ENCODE data around the gene RP2.

Gene RP2

DNA sequence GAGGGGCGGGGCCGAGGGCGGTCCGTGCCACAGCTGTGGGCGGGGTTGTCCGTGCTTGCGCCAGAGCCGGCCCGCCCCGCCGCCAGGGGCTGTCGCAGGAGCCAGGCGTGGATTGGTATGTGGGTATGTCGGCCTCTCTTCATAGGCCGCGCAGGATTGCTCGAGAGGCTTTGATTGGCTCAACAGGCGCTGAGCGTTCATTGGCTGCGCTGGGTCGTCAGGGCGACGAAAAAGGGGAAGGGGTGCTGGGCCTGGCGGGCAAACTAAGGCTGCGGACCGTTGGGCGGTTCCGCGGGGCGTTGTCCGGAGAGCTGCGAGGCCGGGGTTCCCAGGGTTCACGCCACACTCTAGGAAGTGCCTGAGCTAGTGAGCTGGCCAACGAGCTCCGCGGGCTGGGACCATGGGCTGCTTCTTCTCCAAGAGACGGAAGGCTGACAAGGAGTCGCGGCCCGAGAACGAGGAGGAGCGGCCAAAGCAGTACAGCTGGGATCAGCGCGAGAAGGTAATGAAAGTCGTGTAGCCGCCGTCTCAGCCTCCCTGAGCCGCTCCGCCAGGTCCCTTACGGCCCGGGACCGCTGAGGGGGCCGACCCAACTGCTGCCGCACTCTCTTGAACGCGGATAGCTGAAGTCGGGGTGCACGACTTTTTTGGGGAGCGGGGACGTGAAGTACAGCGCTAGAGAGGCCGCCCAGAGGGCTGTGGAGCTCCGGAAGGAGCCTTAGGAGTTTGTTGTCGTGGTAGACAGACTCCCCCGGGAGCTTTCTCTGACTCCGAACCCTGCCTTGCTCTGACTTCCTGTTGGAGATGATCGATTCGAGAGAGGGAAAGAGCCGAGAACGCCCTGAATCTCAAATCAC is at the start of gene RP2:
Gene RP2 (plus strand): TSS at position 343 of the 857 bp plus-strand sequence. CDS start 58 bp downstream, at position 401.
- TF ChIP-seq, protein P1, sequence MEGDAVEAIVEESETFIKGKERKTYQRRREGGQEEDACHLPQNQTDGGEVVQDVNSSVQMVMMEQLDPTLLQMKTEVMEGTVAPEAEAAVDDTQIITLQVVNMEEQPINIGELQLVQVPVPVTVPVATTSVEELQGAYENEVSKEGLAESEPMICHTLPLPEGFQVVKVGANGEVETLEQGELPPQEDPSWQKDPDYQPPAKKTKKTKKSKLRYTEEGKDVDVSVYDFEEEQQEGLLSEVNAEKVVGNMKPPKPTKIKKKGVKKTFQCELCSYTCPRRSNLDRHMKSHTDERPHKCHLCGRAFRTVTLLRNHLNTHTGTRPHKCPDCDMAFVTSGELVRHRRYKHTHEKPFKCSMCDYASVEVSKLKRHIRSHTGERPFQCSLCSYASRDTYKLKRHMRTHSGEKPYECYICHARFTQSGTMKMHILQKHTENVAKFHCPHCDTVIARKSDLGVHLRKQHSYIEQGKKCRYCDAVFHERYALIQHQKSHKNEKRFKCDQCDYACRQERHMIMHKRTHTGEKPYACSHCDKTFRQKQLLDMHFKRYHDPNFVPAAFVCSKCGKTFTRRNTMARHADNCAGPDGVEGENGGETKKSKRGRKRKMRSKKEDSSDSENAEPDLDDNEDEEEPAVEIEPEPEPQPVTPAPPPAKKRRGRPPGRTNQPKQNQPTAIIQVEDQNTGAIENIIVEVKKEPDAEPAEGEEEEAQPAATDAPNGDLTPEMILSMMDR (IDR thresholded peaks at IDR 0.05; ENCODE audit: low read depth, low read length), result no peak
- H3K4me3 ChIP-seq (ENCODE audit: low read depth, low read length), result peak within 1 kb of the TSS; percentile 80

DNA sequence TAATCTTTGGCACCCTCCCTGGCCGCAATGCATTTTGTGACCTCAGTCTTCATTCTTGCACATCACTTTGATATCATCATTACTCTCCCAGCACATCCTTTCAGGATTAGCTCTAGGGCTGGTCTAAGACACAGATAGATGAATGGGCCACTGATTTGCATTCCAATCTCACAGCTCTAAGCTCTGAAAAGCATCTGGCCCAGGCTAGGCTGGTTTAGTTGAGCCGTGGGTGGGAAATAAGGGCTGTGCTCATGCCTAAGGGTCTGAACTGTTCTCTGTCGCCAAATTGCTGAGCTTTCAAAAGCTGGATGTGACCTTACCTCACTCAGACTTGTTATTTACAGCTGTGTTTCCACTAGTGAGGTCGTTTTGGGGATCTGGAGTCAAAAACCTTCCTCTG is 47.9 kb upstream of the RP2 start:
- TF ChIP-seq, protein P1 (IDR thresholded peaks at IDR 0.05; ENCODE audit: low read depth, low read length), result no peak
- H3K4me3 ChIP-seq (ENCODE audit: low read depth, low read length), result no peak overlapping the region

DNA sequence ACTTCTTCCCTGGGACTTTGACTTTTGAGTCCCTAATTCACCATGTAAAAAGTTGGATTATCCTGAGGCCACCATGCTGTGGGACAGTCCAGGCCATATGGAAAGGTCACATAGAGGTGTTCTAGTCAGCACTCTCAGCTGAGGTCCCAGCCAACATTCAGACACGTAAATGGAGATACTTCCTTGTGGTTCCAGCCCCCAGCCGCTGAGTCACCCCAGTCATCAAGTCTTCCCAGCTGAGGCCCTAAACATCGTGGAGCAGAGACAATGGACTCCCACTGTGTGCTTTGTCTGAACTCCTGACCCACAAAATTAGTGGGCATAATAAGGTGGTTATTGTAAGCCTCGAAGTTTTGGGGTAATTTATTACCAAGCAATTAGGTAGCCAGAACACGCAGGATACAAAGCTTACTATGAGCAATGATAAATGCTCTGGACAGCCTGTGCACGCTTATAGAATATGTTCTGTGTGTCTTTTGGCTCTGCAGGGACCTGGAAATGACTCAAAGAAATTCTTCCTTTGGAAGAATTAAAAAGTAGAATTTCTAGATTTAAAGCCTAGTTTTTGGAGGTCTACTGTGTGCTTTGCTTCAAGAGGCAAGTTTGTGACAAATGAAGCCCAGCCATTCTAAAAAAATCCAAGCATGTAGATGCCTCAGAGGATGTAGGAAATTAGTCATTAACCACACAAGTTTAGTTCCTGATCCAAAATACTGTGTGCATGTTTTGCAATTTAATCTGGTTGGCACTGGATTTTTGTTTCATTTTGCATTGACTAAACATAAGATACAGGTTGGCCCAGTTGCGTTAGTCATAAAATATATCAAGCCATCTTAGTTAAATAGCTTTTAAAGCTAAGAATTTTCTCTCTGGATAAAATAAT is 44.7 kb upstream of the RP2 start:
- H3K4me3 ChIP-seq (ENCODE audit: low read depth, low read length), result peak overlapping the region; percentile 20; the same call in 1 of the 2 replicates
- TF ChIP-seq, protein P1 (IDR thresholded peaks at IDR 0.05; ENCODE audit: low read depth, low read length), result no peak

DNA sequence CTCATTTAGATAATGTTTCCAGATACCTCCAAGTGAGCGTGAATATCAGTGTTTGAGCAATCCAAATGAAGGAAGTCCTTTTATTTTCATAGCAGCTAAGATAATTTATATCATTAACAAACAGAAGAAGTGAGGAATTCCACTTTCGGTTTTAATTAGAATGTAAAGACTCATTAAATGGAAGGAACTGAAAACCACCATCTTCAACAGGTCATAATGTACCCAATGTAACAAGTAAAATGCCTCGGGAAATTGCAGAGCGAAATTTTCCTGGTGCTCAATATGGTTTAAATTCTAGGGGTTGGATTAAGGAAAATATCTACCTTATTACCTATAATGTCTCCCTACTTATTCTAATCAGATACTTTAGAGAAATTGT is 44.0 kb upstream of the RP2 start:
- TF ChIP-seq, protein P1 (IDR thresholded peaks at IDR 0.05; ENCODE audit: low read depth, low read length), result no peak
- no peak overlapping the region for H3K4me3 ChIP-seq (ENCODE audit: low read depth, low read length)

DNA sequence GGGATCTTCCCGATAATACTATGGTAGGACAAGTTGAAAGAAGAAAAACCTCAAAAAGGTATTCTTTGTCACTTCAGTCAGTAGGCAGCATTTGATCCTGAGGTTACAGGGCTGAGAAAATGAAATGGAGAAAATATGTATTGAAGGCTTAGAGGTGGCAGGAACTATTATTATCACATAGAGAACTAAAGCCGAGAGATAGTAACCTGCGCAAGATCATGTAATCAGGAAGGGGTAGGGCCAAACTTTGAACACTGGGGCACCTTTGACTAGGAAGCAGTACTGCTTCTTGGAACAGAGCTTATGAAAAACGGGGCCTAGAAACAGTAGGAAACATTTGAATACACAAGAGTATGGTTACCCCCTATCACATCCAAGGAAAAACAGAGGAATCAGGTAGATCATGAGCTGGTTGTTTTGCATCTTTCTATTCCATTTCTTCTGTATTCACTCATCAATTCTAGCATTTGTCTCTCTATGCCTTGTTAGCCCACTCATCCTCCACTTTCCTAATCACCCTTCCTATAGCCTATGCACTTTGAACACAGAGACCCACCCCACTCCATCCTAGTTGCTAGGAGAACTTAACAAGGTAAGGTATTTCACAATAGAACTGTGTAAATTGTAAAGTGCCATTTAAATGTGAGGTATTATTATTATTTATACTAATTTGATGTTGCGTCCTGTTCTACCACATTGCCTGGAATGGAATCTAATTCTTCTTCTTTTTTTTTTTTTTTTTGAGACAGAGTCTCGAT is 43.3 kb upstream of the RP2 start:
- TF ChIP-seq, protein P1 (IDR thresholded peaks at IDR 0.05; ENCODE audit: low read depth, low read length), result no peak
- H3K4me3 ChIP-seq (ENCODE audit: low read depth, low read length), result no peak overlapping the region

DNA sequence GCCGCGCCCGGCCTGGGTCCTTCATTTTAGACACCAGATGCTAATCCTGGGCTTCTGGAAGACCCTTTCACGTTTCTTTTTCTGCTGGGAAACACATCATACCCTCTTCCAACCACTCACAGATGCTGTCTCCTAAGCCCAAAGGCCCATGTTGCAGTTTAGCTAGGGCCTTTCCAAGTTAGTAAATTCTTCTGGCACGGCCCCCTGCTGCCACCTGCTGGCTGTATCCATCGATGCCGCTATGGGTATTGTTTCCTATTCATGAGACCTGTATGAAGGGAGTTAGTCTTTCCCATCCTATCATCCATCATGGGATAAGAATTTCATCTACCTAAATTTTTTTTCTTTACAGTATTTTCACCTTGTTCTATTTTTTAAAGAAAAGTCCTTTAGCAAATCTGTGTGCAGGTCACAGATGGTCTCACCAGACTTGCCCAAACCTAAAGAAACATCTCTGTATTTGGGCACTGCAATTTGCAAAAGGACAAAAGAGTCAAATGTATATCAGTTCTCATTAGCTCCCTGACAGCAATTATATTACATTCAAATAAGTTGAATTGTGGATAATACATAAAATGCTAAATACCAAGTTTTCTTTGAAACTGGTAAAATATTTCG is 40.2 kb upstream of the RP2 start:
- TF ChIP-seq, protein P1 (IDR thresholded peaks at IDR 0.05; ENCODE audit: low read depth, low read length), result peak; percentile 79
- H3K4me3 ChIP-seq (ENCODE audit: low read depth, low read length), result no peak overlapping the region

Data from WI38 (cell line).